H54 (cell line): ENCODE results near the gene CSPG4.

Source experiments
- DNase-seq: peaks from one replicate; pipeline ENCODE4 v3.0.0; 2011; ENCODE audit warnings: low spot score, mixed read lengths; ENCODE audit not compliant: insufficient read length
- FAIRE-seq: peaks from 3 replicates; lab custom pipeline; 2011; peaks lifted over from hg19 to GRCh38; lab: Jason Lieb, UNC
- POLR2A ChIP-seq: IDR thresholded peaks from 2 replicates; pipeline ENCODE4 v1.6.1; 2011; ENCODE audit warnings: low read depth, mild to moderate bottlenecking, low read length

The CSPG4 gene

DNA sequence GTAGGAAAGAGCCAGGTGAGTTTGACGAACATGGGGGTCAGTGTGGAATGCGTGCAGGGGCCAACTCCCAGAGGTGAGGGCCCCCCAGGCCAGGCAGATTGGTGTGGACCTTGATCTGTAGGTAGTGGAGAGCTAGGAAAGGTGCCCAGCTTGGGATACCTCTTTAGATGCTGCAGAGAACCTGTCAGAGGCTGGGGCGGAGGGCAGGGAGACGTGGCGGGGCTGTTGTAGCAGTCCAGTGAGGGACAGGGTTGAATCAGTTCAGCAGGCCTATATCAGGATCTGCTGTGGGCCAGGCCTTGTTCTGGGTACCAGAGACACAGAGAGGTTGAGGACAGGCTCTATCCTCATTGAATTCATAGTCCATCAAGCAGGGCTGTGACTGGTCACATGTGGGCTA, 56.3 kb downstream of the CSPG4 start:
- no peak for DNase-seq
- no peak for TF ChIP-seq POLR2A
- FAIRE-seq: no peak

DNA sequence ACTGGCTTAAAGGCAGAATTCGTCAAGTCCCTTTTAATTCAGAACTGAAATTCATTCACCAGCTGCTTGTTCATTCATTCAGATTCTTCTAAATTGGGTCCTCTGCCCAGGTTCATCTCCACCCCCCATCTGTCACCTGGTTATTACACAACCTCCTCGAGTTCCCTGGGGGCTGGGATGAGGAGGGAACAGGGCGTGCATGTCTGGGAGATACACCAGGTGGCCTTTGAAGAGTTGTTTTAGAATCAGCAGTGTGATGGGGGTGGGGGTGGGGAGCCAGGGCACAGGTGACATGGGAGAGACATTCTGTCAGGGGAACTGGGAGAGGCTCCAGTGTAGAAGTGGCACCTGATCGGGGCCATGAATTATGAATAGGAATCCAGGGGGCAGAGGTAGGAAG, 56.7 kb downstream of the CSPG4 start:
- no peak for FAIRE-seq
- DNase-seq: no peak
- no peak for TF ChIP-seq POLR2A

DNA sequence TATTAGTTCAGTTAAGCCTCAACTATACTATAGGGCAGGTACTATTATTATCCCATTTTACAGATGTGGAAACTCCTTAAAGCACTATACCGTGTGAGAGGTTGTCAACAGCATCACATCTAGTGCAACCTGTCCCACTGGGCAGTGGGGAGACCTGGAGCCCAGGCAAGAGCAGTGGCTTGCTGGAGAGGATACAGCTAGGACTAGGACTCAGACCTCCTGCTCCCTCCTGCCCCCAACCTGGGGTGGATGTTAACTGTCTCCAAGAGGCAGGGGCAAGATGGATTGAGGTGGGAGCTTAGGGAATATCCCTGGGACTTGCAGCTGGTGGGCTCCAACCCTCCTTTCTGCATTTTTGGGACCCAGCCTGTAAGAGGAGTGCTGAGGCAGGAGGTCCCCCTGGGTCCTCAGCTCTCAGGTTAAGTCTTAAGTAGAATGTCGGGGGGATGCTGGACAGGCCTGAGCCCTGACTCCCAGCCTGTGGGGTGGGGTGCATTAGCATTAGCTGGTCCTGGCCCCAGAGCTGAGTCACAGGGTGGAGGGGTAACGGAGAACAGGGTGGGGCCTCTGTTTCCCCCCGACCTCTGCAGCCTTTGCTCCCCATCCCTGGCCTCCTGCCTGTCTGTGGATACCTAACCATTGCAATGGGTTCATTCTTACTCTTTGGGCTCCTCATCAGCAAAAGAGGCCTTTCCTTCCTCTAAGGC, 58.3 kb downstream of the CSPG4 start:
- no peak for TF ChIP-seq POLR2A
- DNase-seq (no peak), FAIRE-seq (no peak)

DNA sequence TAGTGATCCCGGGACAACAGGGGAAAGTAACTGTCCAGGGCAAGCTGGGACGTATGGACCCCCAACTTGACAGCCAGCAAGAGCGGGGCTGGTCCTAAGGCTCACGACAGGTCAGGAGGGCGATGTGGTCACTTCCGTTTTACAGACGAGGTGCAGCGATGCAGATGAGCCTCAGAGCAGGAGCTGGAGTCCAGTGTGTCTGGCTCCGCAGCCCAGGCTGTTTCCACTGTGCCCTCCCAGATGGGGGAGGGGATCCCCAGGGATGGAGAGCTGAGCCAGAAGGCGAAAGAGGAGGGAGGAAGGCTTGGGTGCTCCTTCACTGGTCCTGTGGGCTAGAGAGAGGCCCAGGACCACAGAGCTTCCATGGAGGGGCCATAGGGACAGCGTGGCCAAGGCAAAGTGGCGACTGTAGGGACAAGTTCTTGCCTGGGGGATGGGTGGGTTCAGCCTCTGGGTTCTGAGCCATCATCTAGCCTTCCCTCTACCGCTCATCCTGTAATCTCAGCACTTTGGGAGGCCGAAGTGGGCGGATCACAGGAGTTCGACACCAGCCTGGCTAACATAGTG, 59.2 kb downstream of the CSPG4 start:
- no peak for FAIRE-seq
- TF ChIP-seq POLR2A: no peak
- DNase-seq: no peak

DNA sequence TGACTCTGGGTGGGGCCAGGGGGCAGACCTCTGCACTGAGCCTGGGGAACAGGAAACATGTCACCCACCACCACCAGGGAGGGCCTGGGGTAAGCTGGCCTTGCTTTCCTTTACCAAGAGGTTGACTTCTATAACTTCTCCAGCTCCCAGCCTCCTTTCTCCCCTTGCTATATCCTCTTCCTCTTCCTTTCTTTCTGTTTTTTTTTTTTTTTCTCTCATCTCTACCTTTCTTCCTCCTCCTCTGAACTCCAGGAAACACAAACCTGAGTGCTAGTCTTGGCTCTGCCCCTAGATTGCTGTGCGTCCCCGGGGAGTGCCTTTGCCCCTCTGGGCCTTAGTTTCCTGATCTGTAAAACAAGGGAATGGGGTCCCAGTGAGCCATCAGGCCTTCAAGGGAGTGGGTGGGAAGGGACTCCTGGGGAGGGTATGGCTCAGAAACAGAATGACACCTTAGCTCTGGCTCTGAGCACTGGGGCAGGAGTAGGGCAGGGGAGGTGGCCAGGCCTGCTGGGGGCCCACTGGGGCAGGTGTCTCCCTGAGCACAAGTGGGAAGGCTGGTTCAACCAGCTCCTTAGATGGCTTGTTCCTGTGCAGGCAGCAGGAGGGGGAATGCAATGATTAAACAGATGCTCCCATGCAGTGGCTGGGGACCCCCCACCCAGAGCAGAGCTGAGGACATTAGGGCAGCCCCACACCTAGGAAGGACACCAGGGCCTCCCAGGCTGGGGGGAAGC, 60.7 kb downstream of the CSPG4 start:
- no peak for DNase-seq
- no peak for FAIRE-seq
- TF ChIP-seq POLR2A: no peak

DNA sequence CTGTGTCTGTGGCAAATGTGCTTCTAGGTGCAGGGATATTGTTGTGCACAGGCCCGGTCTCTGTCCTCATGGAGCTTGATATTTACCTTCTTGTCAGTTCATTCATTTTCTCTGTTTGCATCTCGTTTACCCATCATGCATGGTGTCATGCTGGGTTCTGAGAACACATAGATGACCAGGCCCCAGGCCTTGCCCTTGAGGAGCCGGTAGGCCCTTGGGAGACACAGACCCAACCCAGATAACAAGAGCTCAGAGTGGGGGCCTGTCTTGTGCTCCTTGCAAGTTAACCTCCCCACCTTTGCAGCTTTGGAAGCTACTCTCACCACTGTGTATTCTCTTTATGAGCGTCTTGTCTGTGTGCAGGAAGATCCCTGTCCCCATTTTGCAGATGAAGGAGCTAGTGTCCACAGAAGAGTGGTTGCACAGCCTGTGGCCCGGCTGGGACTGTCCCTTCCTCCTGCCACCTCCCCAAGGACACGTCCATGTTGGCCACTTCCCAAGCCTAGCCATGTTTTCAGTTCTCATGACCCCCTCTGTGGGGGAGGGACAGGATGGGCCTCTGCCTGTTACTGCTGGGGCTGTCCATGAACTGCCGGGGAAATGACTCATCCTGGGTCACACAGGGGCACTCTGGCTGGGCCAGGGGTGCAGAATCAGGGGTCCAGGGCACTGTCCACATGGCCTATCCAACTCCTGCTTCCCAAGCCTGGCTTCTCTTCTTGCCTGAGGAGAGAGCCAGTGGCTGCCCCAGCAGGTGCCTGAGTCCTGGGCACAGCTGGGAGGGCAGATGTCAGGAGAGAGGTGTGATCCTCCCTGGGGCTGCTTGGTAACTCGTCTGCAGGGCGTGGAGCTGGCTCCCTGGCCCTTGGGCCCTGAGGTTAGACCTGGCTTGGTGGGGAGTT, 61.5 kb downstream of the CSPG4 start:
- FAIRE-seq (no peak), DNase-seq (no peak)
- no peak for TF ChIP-seq POLR2A

DNA sequence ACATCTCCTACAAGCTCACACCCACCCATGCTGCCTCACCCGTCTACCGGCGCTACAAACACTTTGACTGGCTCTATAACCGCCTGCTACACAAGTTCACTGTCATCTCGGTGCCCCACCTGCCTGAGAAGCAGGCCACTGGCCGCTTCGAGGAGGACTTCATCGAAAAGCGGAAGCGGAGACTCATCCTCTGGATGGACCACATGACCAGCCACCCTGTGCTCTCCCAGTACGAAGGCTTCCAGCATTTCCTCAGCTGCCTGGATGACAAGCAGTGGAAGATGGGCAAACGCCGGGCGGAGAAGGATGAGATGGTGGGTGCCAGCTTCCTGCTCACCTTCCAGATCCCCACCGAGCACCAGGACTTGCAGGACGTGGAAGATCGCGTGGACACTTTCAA, 62.8 kb downstream of the CSPG4 start:
- no peak for FAIRE-seq
- no peak for DNase-seq
- no peak for TF ChIP-seq POLR2A

DNA sequence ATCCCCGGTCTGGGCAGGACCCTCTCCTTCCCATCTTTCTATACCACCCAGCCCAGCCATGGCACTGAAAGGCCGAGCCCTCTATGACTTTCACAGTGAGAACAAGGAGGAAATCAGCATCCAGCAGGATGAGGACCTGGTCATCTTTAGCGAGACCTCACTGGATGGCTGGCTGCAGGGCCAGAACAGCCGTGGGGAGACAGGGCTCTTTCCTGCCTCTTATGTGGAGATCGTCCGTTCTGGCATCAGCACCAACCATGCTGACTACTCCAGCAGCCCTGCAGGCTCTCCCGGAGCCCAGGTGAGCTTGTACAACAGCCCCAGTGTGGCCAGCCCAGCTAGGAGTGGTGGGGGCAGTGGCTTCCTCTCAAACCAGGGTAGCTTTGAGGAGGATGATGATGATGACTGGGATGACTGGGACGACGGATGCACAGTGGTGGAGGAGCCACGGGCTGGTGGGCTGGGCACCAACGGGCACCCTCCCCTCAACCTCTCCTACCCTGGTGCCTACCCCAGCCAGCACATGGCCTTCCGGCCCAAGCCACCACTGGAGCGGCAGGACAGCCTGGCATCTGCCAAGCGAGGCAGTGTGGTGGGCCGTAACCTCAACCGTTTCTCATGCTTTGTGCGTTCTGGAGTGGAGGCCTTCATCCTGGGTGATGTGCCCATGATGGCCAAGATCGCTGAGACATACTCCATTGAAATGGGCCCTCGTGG, 63.4 kb downstream of the CSPG4 start:
- DNase-seq (no peak), FAIRE-seq (no peak)
- TF ChIP-seq POLR2A: no peak

DNA sequence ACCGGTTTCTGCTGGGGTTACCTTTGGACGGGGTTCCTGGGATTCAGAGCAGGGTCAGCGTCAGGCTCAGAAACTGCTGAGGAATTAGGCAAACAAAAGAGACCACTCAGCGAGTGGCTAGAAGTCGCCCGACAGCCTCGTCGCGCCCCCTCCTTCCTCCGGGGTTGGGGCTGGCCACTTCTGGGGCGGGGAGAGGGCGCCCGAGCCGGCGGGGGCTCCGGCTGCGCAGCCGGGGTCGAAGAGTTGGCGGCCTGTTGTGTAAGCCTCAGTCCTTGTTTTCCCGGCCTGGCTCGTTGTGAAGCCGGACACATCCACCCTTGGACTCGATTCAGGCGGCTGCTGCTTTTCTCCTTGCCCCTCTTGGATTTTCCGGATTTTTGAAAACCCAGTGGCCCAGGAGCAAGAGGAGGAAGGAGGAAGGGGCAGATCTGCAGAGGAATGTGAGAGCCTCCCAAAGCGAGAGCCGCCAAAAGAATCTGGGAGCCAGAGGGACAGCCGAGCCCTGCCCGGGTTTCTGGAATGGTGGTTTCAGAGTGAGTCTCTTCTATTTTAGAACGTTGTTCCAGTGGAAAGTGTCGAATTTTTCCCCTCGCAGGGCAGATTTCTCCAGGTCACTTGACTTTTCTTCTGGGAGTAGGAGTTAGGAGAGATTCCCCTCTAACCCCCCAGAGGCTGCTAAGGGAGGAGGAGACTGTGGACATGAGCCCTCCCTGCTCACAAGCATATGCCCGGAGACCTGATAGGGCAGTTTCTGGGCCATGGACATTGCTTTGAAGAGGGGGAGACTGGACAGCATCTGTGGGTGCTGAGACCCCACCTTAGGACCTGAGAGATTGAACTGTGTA, 64.3 kb downstream of the CSPG4 start:
- FAIRE-seq (no peak), DNase-seq (no peak)
- no peak for TF ChIP-seq POLR2A

DNA sequence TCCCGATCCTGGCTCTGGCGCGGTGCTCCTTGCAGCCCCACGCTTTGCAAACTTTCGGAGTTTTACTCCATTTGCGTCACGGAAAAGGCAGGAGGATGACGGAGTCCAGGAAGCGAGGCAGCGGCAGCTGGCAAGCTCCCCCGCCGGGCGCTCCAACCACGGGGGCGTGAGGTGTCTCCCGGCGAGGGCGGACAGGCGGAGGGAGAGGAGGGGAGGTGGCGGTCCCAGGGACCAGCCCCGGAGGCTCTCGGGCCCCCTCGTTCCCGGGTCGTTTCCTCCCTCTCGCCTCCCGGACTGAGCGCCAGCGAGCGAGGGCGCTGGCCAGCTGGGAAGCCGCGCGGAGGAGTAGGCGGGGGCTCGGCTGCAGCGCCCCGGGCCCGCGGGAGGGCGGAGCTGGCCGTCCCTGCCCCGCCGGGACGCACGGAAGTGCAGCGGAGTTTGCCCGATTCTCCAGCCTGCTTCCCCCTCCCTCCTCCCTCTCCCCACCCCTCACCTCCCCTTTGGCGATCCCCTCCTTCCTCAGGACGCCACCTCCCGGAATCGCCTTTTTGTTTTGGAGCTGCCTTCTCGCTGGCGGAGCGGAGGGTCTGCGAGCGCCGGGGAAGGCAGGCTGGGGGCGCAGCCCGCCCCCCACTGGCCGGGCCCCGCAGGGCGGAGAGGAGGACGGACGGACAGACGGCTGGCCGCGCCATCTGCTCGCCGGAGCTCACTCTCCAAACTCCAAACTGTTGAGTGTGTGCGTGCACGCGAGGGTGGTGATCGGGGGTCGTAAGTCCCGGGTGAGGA, 65.1 kb downstream of the CSPG4 start, which contains the start of gene SNX33:
Gene SNX33 (plus strand): TSS at position 543 of the 786 bp plus-strand sequence. CDS start 1,191 bp downstream, outside the sequence.
- peak; percentile 76 for TF ChIP-seq POLR2A
- FAIRE-seq: no peak
- DNase-seq: no peak

DNA sequence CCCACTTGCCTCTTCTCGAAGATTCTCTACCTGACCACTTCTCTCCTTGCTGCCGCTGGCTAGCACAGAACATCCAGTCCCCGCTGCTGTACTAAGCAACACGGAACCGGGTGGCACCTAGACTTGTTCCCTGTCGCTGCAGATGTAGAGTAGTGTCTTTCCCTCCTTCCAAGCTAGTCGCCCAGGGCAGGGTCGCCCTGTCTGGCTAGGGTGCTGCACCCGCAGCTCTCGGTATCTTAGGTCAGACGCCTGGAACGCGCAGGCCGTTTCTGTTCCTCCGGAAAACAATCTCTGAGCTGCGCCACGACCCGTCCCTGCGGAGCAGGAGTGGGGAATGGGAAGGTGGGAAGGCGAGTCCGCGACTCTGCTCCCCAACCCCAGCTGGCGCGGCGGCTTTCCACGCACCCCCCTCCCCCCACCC, 65.7 kb downstream of the CSPG4 start:
- FAIRE-seq: no peak
- DNase-seq: no peak
- no peak for TF ChIP-seq POLR2A
